T1000 (cell line): ENCODE results near the gene PLCB1.
"Not testable (repeated sequence)": the region's sequence is repeated elsewhere in the genome, so short reads cannot be mapped to it uniquely, and the experiment has no call there.

Source experiments
- DNase-seq: peaks from one replicate; lab custom pipeline; 2025; ENCODE audit warnings: mixed read lengths; lab: John Stamatoyannopoulos, UW

The PLCB1 gene

DNA sequence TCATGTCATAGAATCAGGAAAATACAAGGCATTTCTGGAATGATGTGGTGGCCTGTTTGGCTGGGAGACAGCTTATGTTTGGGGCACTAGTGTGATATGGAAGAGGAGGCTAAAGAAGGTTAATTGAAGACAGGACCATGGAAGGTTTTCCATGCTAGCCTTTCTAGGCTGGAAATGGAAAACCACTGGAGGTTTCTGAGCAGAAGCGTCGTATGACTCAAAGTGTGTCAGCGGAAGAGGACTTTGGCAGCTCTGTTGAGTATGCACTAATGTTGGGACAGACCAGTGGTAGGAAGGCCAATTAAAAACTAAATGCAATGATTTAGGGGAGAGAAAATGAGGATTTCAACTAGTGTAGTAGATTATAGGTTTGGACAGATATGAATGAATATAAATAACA is 413.1 kb downstream of the PLCB1 start:
- no peak for DNase-seq

- no peak for DNase-seq
Measured at GRCh38 chr20:8547035-8547650, 415.1 kb downstream of the PLCB1 start.

- no peak for DNase-seq
Measured at GRCh38 chr20:8547968-8548588, 416.0 kb downstream of the PLCB1 start.

DNA sequence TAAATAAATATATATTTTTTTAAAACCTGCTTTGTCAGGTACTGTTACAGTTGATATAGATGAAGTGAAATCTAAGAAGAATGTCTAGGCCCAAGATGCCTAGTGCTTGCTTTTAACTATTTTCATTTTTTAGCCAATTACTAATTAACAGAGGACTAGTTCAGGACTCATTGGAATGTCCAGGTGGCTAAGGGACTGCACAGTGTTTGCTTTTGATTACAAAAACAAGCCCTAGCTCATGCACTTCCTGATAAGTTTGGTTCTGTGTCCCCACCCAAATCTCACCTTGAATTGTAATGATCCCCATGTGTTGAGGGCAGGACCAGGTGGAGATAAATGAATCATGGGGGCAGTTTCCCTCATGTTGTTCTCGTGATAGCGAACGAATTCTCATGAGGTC is 417.1 kb downstream of the PLCB1 start:
- DNase-seq: no peak

GRCh38 chr20:8557711-8558110 is 425.6 kb downstream of the PLCB1 start:
- DNase-seq: no peak

DNA sequence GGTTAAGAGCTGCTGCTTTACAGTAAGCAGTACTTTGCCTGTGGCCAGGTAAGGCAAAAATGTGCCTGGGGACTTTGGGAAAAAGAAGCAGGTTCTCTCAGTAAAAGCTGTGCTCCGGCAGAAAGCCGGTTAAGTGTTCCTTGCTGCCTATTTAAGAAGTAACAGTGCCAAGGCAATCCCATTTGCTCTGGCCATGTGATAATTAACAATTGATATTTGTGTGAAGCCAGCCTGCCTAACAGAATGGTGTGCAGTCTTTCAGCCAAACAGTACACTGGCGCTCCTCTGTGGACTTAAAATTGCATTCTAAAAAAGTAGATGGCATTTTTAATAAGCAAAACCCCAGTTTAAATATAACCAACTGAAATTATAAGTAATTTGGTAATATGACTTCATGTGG is 430.3 kb downstream of the PLCB1 start:
- DNase-seq: no peak

DNA sequence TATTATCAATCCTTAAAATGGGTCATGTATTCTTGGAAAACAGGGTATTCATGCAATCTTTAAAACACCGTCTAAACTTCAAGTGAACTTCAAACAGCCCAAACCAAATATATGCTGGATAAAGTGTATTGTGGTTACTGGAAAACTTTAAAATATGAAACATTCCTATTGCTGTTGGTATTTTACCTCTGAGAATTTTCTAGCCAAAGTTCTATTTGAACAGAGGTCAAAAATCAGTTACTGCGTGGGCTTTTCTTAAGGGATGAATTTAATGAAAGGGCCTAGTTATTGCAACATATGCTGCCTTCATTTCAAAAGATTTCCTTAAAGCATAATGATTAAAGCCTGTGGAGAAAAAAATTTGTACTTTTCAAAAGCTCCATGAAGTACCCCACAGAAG is 436.0 kb downstream of the PLCB1 start:
- DNase-seq: no peak

DNA sequence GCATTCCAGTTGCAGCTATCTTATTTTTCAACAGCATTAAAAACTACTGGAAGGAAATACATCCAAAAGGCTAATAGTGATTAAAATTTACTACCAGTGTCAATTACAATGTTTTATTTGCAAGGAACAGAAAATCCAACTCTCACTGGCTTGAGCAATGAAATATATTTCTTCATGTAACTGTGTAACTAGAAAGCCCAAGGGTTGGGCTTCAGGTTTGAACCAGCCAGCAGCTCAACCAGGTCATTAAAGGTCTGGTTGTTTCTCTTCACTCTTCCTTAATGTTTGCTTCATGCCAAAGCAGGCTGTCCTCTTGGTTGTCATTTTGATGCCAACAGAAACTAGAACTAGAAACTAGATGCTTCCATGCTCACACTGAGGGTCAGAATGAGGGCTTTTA is 437.7 kb downstream of the PLCB1 start:
- DNase-seq: no peak

GRCh38 chr20:8571611-8572010 is 439.5 kb downstream of the PLCB1 start:
- no peak for DNase-seq

GRCh38 chr20:8573686-8574085 is 441.6 kb downstream of the PLCB1 start:
- no peak for DNase-seq

GRCh38 chr20:8575114-8575513 is 443.0 kb downstream of the PLCB1 start:
- no peak for DNase-seq

DNA sequence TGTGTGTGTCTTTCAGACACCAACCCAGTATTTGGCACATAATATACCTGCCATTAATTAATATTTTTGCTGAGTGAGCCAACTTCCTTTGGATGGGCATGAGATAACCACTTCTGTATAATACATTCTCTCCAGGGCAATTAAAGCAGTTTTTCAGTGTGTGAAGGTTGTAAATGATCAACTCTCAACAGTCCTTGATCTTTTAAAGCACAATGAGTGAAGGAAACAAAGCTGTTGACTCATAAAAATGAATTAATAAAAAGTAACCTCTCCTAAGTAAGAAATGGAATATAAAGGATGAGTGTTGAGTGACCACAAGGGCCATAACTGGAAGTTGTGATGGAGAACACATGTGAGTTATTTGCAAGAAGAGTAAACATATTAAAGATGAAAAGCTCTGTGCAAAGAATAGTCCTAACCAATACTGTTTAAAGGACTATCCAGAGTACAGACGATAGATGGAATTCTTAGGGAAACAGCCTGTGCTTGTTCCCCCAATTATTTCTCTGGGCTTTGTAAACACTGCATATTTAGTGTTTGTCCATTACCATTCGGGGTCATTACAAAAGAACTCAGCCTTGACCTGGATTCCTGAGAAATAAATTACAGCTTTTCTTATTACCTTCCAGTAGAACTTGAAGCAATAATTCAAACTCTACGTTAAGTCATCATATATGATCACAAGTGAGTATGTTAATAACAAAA is 446.2 kb downstream of the PLCB1 start:
- no peak for DNase-seq

DNA sequence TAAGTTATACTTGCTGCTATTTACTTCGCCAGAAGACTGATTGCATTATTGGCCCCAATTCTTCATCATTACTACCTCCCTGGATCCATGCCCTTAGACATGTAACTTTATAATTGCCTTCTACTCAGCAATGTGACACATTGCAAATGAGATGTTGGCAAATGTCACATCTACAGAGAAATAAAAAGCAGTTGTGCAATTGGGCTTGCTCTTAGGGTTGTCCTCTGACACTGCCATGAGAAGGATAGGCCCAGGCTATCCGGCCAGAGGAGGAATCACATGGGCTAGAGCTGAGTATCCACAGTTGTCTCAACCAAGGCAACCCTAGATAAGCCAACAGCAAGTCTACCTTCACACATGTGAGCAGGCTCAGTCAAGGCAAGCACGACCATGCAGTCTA is 447.0 kb downstream of the PLCB1 start:
- no peak for DNase-seq

GRCh38 chr20:8581446-8582183 is 449.5 kb downstream of the PLCB1 start:
- no peak for DNase-seq

- no peak for DNase-seq
Measured at GRCh38 chr20:8583012-8583565, 451.0 kb downstream of the PLCB1 start.

GRCh38 chr20:8583566-8584043 is 451.5 kb downstream of the PLCB1 start:
- DNase-seq: no peak

GRCh38 chr20:8587251-8587650 is 455.2 kb downstream of the PLCB1 start:
- no peak for DNase-seq

DNA sequence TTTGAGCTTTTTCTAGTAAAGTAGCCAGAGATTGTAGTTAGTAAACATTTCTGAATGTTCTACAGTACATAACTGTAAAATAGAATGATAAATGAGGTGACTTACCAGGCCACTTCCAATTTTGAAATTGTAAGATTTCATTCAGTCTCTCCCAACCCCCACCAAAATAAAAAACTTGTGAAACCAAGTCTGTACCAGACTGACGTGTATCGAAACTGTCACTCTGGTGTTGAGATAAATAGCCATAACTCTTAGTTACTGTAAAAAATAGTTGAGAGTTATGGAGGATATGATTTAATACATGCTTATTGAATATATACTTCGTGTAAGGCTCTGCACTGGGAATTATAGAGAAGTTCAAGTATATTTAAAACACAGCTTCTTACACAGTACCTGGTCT is 455.7 kb downstream of the PLCB1 start:
- DNase-seq: no peak

GRCh38 chr20:8589956-8590355 is 457.9 kb downstream of the PLCB1 start:
- no peak for DNase-seq

DNA sequence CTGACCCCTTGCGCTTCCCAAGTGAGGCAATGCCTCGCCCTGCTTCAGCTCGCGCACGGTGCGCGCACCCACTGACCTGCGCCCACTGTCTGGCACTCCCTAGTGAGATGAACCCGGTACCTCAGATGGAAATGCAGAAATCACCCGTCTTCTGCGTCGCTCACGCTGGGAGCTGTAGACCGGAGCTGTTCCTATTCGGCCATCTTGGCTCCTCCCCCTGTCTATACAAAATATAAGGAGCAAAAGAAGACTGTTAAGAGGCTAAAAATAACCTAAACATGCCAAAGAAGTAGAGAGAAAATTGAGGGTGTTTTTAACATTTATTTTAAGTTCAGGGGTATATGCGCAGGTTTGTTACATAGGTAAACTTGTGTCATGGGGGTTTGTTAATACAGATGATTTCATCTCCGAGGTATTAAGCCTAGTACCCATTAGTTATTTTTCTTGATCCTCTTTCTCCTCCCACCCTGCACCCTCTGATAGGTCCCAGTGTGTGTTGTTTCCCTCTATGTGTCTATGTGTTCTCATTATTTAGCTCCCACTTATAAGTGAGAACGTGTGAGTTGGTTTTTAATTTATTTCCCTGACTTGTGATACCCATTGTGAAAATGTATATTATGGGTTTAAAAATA is 469.0 kb downstream of the PLCB1 start:
- not testable (repeated sequence) for DNase-seq

GRCh38 chr20:8601542-8601912 is 469.5 kb downstream of the PLCB1 start:
- DNase-seq: no peak
